H1 (cell line): Measurements from ENCODE around the gene SEMA6A. TPM values are rescaled to one million over a fixed set of nuclear protein-coding genes. Genes with fewer than 3 reads are reported as not detected.

ENCODE experiments used
- GTF2F1 ChIP-seq: IDR thresholded peaks from 2 replicates; pipeline ENCODE4 v1.6.1; 2012; ENCODE audit warnings: low read depth, low read length, improper control_type of control experiment, borderline replicate concordance
- polyA plus RNA-seq, 7 experiments: library from polyadenylated mRNA; depleted of rRNA in 3 of 7; stranded (reverse) in 5 of 7; unstranded in 2 of 7; fragments of >200 nt in 5 of 7; fragments of 200-250 nt in 2 of 7; gene quantifications; 1 replicate in 5 of 7; 2 replicates in 1 of 7; 4 replicates in 1 of 7; pipeline versions ENCODE4 v1.2.1 to v1.2.3, GENCODE V29; 2011 to 2013; ENCODE audit warnings: missing spikeins in 2 of 7, mixed read lengths in 2 of 7
- total RNA-seq: library from RNA; stranded (reverse); fragmentation: NEBNext Ultra II Directional; extraction: Animal tissue kit (Norgen Biotek cat#: 25700); gene quantifications from 2 replicates; pipeline ENCODE4 v1.2.1, GENCODE V29; 2021

SEMA6A gene
- total and polyA plus RNA-seq, 2 of the 8 experiments (the other 6 are each of a cell fraction or from before 2014, with no cell fraction given) = 78.3 to 277 TPM

DNA sequence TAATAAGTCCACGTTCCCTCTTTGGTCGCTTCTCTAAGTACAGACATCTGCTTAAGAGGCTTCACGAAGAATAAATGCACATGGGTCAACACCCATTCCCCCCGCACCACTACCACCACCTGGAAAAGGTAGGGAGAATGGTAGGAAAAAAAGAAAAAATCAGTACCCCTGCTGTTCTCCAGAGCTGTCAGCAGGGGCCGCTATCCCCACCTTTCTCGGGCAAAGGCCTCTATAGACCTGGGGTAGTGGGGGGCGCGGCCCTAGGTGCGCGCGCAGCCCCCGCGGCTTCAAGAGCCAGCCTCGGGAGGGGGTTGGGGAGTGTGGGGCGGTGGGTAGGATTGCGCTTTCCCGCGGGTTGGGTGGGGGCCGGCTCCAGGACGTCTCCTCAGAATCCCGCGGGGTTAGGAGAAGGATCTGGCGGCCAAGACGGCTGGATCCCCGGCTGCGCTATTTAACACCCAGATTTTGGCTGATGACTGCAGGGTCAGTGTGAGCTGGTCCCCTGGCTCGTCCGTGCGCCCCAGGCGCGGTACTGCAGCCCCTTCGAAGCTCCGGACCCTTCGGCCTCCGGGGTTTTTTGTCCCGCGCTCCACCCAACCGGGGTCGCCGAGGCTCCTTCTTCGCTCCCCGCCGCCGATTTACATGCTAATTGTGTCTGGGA lies 1.6 kb upstream of the SEMA6A start (continued):
- no peak for TF ChIP-seq GTF2F1
